HG03103 (cell line): ENCODE results near the gene NLRP4.
"Not testable (repeated sequence)": the region's sequence is repeated elsewhere in the genome, so short reads cannot be mapped to it uniquely, and the experiment has no call there.

ENCODE experiments used
- ATAC-seq: cut with Tn5 transposase; IDR thresholded peaks from one replicate; pipeline ENCODE4 v1.9.1; 2021; ENCODE audit warnings: low read depth; ENCODE audit not compliant: unreplicated experiment

NLRP4 gene

DNA sequence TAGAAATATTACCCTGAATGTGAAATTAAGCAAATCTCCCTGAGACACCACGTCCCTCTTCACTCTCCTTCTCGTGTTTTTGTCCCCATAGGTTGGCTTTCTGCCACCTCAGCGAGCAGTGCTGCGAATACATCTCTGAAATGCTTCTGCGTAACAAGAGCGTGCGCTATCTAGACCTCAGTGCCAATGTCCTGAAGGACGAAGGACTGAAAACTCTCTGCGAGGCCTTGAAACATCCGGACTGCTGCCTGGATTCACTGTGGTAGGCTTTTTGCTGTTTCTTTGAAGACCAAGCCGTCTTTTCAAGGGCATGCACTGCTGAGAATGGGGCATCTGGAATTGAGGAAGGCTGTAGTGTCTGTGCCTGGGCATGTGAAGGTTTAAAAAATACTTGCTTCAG is 34.4 kb downstream of the NLRP4 start:
- no peak for ATAC-seq

GRCh38 chr19:55877211-55877610 is 40.9 kb downstream of the NLRP4 start:
- no peak for ATAC-seq

DNA sequence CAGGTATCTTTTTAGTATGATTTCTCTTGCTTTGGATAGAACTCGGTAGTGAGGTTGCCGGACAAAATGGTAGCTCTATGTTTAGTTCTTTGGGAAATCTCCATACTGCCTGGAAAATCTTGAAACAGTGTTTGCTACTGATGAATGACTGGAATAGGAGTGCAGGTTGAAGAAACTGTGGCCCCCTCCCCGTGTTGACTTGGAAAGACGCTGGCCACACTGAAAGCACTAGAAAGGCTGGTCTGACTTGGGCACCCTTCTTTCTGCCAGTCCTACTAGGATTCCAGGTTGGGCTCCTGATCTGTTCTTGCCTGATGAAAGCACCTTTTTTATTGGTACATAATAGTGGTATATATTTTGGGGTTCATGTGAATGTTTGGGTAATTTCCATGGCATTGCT is 46.3 kb downstream of the NLRP4 start:
- ATAC-seq: no peak

GRCh38 chr19:55898911-55899310 is 62.6 kb downstream of the NLRP4 start:
- ATAC-seq: no peak

- no peak for ATAC-seq
Observed at GRCh38 chr19:55901369-55902079, 65.2 kb downstream of the NLRP4 start.

GRCh38 chr19:55902080-55902751 is 65.9 kb downstream of the NLRP4 start:
- ATAC-seq: no peak

DNA sequence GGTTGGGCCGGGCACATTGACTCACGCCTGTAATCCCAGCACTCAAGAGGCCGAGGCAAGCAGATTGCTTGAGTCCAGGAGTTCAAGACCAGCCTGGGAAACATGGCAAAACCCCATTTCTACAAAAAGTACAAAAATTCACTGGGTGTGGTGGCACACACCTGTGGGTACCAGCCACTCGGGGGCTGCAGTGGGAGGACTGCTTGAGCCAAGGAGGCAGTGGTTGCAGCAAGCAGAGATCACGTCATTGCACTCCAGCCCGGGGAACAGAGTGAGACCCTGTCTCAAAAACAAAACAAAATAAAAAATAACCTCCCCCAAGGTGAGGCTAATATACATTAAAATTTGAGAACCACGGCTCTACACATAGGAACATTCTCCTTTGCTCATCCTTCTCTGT is 70.9 kb downstream of the NLRP4 start:
- no peak for ATAC-seq

DNA sequence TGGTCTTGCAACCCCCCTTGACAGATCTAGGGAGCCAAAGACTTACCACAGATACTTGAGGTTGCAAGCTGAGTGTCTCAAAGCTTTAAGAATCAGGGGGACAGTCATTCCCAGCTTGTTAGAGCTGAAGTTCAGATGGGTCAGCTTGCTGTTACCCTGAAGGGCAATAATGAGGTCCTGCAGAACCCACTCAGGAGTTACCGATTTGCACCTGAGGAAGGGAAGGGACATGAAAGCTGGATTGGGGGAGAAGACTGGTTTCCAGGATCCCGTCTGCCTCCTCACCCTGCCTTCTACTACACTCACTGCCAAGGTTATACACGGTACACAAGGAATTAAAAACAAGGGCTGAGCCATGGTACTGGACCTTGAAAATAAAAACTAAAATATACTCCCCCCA is 71.4 kb downstream of the NLRP4 start:
- ATAC-seq: no peak

- ATAC-seq: no peak
Observed at GRCh38 chr19:55909801-55910200, 73.5 kb downstream of the NLRP4 start.

DNA sequence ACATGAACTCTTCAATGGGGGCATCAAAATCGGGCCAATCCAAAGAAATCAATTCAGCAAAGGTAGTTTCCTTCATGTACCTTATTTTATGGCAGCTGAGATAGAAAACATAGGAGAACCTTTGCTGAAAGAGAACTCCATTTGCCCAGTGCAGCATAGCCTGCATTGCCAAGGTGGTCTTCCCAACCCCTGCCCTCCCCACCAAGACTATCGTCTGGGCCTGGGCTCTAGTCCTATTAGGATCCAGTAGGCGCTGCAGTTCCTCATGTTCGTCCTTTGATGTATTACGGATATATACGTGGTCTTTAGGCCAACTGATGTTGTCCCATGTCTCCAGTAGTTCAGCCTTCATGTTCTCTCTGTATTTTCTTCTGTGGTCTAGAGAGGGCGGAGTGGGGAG is 76.6 kb downstream of the NLRP4 start:
- ATAC-seq: no peak

DNA sequence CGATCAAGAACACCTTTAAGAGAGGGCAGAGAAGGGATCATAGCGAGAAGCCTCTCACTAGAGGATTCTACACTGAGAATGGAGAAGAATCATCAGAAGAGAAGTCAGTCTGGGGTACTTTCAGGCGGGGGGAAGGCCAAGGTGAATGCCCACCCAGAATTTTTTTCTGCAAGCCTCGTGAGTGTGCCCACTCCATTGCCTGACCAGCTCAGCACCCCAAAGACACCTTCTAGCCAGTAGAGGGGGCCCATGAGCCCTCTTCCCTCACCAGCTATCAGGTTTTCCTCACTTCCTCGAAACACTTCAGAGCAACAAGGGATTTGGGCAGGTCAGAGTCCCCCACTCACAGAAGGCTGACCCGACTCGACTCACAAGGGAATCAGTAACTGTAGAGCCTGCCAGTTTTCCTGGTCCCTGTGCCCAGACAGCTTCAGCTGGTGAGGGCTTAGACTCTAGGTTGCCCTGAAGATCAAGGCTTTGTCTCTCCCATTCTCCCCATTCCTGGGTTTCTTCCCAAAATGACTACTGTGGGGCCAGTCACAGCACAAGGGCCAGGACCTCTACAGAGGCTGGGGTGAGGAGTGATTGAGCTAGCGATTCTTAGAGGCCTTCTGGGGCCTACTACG is 77.4 kb downstream of the NLRP4 start:
- ATAC-seq: no peak

DNA sequence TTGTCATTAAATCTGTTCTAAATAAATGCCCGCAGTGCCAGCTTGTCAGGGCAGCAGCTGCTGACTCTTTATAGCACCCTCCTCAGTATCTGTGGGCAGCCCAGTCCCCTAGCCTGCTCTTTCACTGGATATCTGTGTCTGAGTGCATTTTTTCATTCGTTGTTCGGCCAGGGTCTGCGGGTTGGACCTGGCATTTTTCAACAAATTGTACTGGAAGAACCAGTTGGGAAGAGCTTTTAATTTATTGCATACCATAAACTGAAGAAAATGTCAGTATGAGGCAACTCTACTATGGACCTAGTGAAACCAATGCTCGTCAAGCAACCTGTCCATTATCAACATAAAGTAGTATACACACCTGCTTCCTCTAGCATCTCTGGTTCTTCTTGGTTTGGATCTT is 87.2 kb downstream of the NLRP4 start:
- no peak for ATAC-seq

- no peak for ATAC-seq
Observed at GRCh38 chr19:55927991-55928390, 91.7 kb downstream of the NLRP4 start.

- not testable (repeated sequence) for ATAC-seq
Observed at GRCh38 chr19:55929258-55929657, 92.9 kb downstream of the NLRP4 start.

GRCh38 chr19:55930996-55931515 is 94.7 kb downstream of the NLRP4 start:
- no peak for ATAC-seq
